Kidney (tissue), 14 donors: Measurements from ENCODE around the gene ADAM10. TPM values are rescaled to one million over a fixed set of nuclear protein-coding genes. Genes with fewer than 3 reads are reported as not detected.

Experiments used
- DNase-seq, 5 donors: peaks; one replicate each; pipeline ENCODE4 v3.0.0-alpha.2; 2013 to 2020
- FAIRE-seq: peaks from 2 replicates; lab custom pipeline; 2012; peaks lifted over from hg19 to GRCh38; lab: Jason Lieb, UNC
- H3K27ac ChIP-seq, 2 donors: one replicate each; pipeline ENCODE4 v1.7.0; 2013; ENCODE audit warnings: low read depth in 2 of 2, low read length in 2 of 2, inconsistent platforms in 1 of 2
- H3K27me3 ChIP-seq: one replicate; pipeline ENCODE4 v1.7.1; 2013; ENCODE audit warnings: low read length, inconsistent platforms; ENCODE audit not compliant: control insufficient read depth, insufficient read depth
- H3K36me3 ChIP-seq, 3 donors: one replicate each; pipeline versions ENCODE4 v1.7.0 to v1.7.1; 2013; ENCODE audit warnings: low read length in 3 of 3, control low read depth in 1 of 3, inconsistent platforms in 1 of 3; ENCODE audit not compliant: insufficient read depth in 3 of 3, control insufficient read depth in 2 of 3
- H3K4me1 ChIP-seq, 3 donors: one replicate each; pipeline versions ENCODE4 v1.7.0 to v1.7.1; 2013; ENCODE audit warnings: low read length in 3 of 3, inconsistent platforms in 1 of 3, low read depth in 1 of 3; ENCODE audit not compliant: control insufficient read depth in 2 of 3, insufficient read depth in 2 of 3
- H3K4me3 ChIP-seq, 3 donors: one replicate each; pipeline versions ENCODE4 v1.7.0 to v1.8.1; 2013; ENCODE audit warnings: low read length in 3 of 3, control low read depth in 1 of 3, inconsistent platforms in 1 of 3
- H3K9ac ChIP-seq, 3 donors: one replicate each; pipeline versions ENCODE4 v1.7.0 to v1.7.1; 2013; ENCODE audit warnings: low read length in 3 of 3, control low read depth in 1 of 3, inconsistent platforms in 1 of 3
- H3K9me3 ChIP-seq, 3 donors: one replicate each; pipeline versions ENCODE4 v1.7.0 to v1.7.1; 2013; ENCODE audit warnings: low read length in 3 of 3, control low read depth in 1 of 3, inconsistent platforms in 1 of 3; ENCODE audit not compliant: control insufficient read depth in 2 of 3, insufficient read depth in 1 of 3
- intact Hi-C: fragments of 100-400 bp; cut with DNase I; formaldehyde crosslinking; loops from one replicate; pipeline ENCODE4 v1.11.1; 2022
- polyA plus RNA-seq: library from polyadenylated mRNA; stranded (reverse); fragments of 350-450 nt; fragmentation: Illumina TruSeq; extraction: RNeasy Lipid Tissue Mini Kit (QIAGEN cat#74804); gene quantifications from one replicate; pipeline ENCODE4 v1.2.3, GENCODE V29; 2014; ENCODE audit warnings: low read depth, low replicate concordance; ENCODE audit not compliant: insufficient read depth
- total RNA-seq: library from RNA; stranded (reverse); fragmentation: NEBNext Ultra II Directional; extraction: Animal tissue kit (Norgen Biotek cat#: 25700); gene quantifications from one replicate; pipeline ENCODE4 v1.2.1, GENCODE V29; 2021
- TF ChIP-seq, protein P1 (sequence below): IDR thresholded peaks from 3 replicates; pipeline ENCODE4 v1.5.1; 2012; ENCODE audit warnings: mild to moderate bottlenecking, moderate library complexity, borderline replicate concordance; ENCODE audit not compliant: insufficient read depth; ENCODE audit errors: extremely low read depth
- donor health status: control.
- donor health status: control.
- donor health status: control.
- donor health status: control.
- donor health status: control.
- donor health status: DM: yes; HTN: yes; CAD: no.
- donor health status: Normal renal cell carcinoma (clear cell type).

The ADAM10 gene
- total and polyA plus RNA-seq, 2 donors from 2014 or later = 19.5 to 235 TPM

DNA sequence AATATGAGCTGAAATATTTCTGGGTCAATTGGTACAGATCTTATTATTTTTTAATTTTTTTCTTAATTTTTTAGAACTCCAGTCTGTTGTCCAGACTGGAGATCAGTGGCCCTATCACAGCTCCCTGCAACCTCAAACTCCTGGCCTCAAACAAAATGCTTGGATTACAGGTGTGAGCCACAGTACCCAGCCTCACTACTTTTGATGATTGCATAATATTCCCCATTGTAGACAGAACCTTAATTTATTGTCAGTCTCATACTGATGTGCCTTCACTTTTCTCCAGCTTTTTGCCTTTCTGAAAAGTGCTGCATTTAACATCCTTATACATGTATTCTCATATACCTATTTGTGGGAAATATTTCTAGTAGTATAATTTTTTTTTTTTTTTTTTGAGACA lies 172.8 kb downstream of the ADAM10 start:
- TF ChIP-seq, protein P1, sequence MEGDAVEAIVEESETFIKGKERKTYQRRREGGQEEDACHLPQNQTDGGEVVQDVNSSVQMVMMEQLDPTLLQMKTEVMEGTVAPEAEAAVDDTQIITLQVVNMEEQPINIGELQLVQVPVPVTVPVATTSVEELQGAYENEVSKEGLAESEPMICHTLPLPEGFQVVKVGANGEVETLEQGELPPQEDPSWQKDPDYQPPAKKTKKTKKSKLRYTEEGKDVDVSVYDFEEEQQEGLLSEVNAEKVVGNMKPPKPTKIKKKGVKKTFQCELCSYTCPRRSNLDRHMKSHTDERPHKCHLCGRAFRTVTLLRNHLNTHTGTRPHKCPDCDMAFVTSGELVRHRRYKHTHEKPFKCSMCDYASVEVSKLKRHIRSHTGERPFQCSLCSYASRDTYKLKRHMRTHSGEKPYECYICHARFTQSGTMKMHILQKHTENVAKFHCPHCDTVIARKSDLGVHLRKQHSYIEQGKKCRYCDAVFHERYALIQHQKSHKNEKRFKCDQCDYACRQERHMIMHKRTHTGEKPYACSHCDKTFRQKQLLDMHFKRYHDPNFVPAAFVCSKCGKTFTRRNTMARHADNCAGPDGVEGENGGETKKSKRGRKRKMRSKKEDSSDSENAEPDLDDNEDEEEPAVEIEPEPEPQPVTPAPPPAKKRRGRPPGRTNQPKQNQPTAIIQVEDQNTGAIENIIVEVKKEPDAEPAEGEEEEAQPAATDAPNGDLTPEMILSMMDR = no peak
- Histone ChIP-seq H3K9me3 (no peaks in the 10 kb centered on the region), H3K27me3 (no peaks in the 10 kb centered on the region), H3K27ac (no peak overlapping the region), H3K4me3 (no peak overlapping the region), H3K4me1 (no peaks in the 10 kb centered on the region), H3K36me3 (no peaks in the 10 kb centered on the region), H3K9ac (no peak overlapping the region)
- FAIRE-seq (no peak), DNase-seq (no peak)
- intact Hi-C loops = no loop called here

DNA sequence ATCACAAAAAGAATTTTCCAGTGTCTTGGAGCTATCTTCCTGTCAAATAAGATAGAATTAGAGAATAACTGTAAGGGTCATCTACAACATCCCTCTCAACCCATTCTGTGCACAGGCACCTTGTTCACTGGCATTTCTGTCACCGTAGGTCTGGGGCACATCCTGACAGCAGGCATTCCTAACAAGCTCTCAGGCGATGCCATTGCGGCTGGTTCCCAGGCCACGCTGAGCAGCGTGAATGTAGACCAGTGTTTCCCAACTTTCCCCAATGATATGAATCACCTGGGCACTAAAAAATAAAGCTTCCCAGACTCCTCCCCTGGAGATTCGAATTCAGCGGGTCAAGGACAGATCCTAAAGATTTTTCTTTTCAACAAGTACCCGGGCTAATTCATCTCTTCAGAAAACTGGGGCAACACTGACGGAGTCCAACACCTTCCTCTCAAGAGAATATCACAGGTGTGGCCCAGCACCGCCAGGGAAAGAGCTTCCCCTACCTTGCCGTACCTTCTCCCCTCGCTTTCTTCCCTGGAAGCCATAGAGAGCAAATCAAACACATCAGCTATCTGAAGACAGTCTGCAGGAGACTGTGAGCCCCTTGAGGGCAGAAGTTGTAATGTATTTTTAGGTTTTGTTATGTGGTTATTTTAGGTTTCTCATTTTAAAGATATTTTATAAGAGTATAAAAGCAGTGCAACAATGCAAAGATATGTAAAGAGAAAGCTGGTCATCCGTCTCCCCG lies 174.3 kb downstream of the ADAM10 start:
- FAIRE-seq = no peak
- TF ChIP-seq, protein P1 = no peak

DNA sequence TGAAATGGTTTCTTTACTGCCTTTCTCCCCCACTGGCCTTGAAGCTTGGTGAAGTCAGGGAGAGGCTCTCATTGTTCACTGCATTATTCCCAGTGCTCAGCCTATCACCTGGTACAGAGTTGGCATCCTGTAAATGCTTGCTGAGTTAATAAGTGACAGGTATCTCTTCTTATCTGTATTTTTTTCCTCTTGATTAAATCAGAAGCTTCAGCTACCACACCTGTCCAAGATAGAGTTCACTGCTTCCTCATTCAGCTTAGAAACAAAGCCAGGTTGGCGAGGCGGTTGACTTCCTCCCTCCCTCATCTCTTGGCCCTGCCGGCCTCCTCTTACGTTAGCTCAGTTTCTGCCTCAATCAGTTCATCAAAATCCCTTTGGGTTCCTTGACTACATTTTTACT lies 174.9 kb downstream of the ADAM10 start:
- DNase-seq = no peak
- no peaks in the 10 kb centered on the region for H3K27me3 ChIP-seq
- TF ChIP-seq, protein P1 = no peak
- H3K9me3 ChIP-seq = no peaks in the 10 kb centered on the region
- H3K9ac ChIP-seq = no peak overlapping the region
- H3K4me1 ChIP-seq = no peaks in the 10 kb centered on the region
- H3K36me3 ChIP-seq = no peaks in the 10 kb centered on the region
- H3K27ac ChIP-seq = no peak overlapping the region
- intact Hi-C loops = no loop called here
- H3K4me3 ChIP-seq = no peak overlapping the region
- FAIRE-seq = no peak

More for the DNA sequence above, 174.3 kb downstream of the ADAM10 start:
- H3K27me3 ChIP-seq = no peaks in the 10 kb centered on the region
- H3K4me1 ChIP-seq = no peaks in the 10 kb centered on the region
- DNase-seq = no peak
- no peaks in the 10 kb centered on the region for H3K36me3 ChIP-seq
- H3K27ac ChIP-seq = no peak overlapping the region
- H3K9ac ChIP-seq = no peak overlapping the region
- intact Hi-C loops = no loop called here
- no peaks in the 10 kb centered on the region for H3K9me3 ChIP-seq
- no peak overlapping the region for H3K4me3 ChIP-seq
